Measurements from ENCODE around the gene CCP110.

CCP110 gene

GRCh38 chr16:19555186-19555937 lies 31.6 kb downstream of the CCP110 start, which contains the start of gene VPS35L:
Gene VPS35L (plus strand): TSS chr16:19555703. CDS start chr16:19555730, 27 bp downstream.
- peak; percentile 92 to 95 for DNase-seq (ENCODE audit: low read depth in 2 of 2)

- DNase-seq (ENCODE audit: low read depth in 2 of 2): no peak
Measured at GRCh38 chr16:19555938-19556771, 32.4 kb downstream of the CCP110 start.

GRCh38 chr16:19559242-19559910 lies 35.6 kb downstream of the CCP110 start:
- DNase-seq (ENCODE audit: low read depth in 2 of 2): no peak

GRCh38 chr16:19560078-19560477 lies 36.3 kb downstream of the CCP110 start:
- no peak for DNase-seq (ENCODE audit: low read depth in 2 of 2)

- no peak for DNase-seq (ENCODE audit: low read depth in 2 of 2)
Measured at GRCh38 chr16:19563377-19563776, 39.6 kb downstream of the CCP110 start.

- no peak for DNase-seq (ENCODE audit: low read depth in 2 of 2)
Measured at GRCh38 chr16:19566362-19566761, 42.6 kb downstream of the CCP110 start.

- DNase-seq (ENCODE audit: low read depth in 2 of 2): no peak
Measured at GRCh38 chr16:19567560-19567959, 43.8 kb downstream of the CCP110 start.

GRCh38 chr16:19573997-19574396 lies 50.3 kb downstream of the CCP110 start:
- no peak for DNase-seq (ENCODE audit: low read depth in 2 of 2)

- no peak for DNase-seq (ENCODE audit: low read depth in 2 of 2)
Measured at GRCh38 chr16:19574615-19575014, 50.9 kb downstream of the CCP110 start.

GRCh38 chr16:19578378-19578971 lies 54.7 kb downstream of the CCP110 start:
- no peak for DNase-seq (ENCODE audit: low read depth in 2 of 2)

GRCh38 chr16:19582050-19582831 lies 58.5 kb downstream of the CCP110 start:
- DNase-seq (ENCODE audit: low read depth in 2 of 2): no peak

GRCh38 chr16:19583665-19584300 lies 60.0 kb downstream of the CCP110 start:
- DNase-seq (ENCODE audit: low read depth in 2 of 2): peak in 1 of 2 donors; percentile 11

GRCh38 chr16:19588661-19589060 lies 64.9 kb downstream of the CCP110 start:
- DNase-seq (ENCODE audit: low read depth in 2 of 2): no peak

GRCh38 chr16:19589106-19589505 lies 65.4 kb downstream of the CCP110 start:
- no peak for DNase-seq (ENCODE audit: low read depth in 2 of 2)

GRCh38 chr16:19589771-19590302 lies 66.1 kb downstream of the CCP110 start:
- no peak for DNase-seq (ENCODE audit: low read depth in 2 of 2)

GRCh38 chr16:19595043-19595767 lies 71.5 kb downstream of the CCP110 start:
- DNase-seq (ENCODE audit: low read depth in 2 of 2): no peak

- no peak for DNase-seq (ENCODE audit: low read depth in 2 of 2)
Measured at GRCh38 chr16:19598805-19599510, 75.2 kb downstream of the CCP110 start.

- no peak for DNase-seq (ENCODE audit: low read depth in 2 of 2)
Measured at GRCh38 chr16:19599968-19600716, 76.4 kb downstream of the CCP110 start.
